Stimulated activated CD4-positive, alpha-beta T cell treated with anti-CD3 and anti-CD28 coated beads, Interleukin-15, amount 100 ng/mL, for 24 hours (primary cell): ENCODE measurements around the gene CCDC134.

ENCODE experiments used
- DNase-seq: peaks from one replicate; pipeline ENCODE4 v3.0.0-alpha.2; 2020

CCDC134 gene

GRCh38 chr22:41800348-41801146 is at the start of gene CCDC134:
Gene CCDC134, plus strand, starts transcription at chr22:41800679. Its CDS starts 8,212 bp downstream, at chr22:41808891.
- DNase-seq: peak; percentile 96

DNA sequence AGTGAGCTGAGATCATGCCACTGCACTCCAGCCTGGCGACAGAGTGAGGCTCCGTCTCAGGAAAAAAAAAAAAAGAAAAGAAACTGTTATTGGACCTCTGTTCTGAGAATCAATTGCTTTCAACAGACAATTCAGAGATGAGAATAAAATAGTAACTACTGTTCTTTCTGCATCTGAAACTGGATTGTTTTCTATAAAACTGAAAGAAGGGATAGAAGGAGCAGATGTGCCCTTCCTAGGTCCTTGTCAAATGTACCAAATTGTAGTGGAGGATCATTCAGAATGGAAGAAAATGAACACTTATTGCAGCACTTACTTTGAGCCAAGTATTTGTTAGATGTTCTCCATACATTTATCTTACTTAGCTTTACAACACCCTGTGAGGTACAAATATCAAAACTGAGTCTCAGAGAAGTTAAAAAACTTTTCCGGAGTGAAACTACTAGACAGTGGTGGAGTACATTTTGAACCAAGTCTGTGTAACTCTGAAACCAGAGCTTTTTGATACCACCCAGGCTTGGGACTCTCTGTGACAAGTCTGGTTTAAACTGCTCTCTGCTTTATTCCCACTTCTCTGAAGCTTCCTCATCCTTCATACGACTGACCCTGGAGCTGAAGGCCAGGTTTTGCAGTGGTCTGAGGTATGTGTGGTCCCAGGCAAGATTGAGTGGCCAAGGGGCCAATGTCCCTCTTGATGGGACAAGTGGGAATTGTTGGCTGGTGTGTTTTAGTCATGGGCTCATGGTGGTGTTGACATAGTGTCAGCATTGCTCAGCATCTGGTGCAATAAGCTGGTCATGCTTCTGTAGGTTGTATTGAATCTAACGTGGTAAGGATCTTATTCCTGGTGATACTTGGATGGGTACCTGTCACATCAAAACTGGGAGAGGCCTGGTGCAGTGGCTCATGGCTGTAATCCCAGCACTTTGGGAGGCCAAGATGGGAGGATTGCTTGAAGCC is 48.2 kb upstream of the CCDC134 start:
- DNase-seq: no peak

DNA sequence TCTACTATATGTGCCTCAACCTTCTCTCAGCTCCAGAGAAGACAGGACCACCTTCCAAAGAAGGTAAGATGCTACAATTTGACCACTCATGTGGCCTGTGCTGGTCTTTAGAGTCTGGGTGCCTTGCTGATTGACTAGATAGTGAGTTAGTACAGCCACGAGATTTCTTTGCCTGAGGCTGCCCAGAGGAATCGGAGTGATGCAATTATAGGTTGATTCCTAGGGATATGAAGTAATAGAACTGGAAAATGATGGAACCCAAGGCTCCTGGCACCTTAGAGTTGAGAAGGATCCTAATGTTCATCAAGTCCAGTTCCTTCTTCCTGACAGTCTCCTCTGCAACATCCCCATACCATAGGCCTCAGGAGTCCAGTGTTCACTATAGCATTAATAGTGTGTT is 46.5 kb upstream of the CCDC134 start:
- no peak for DNase-seq

DNA sequence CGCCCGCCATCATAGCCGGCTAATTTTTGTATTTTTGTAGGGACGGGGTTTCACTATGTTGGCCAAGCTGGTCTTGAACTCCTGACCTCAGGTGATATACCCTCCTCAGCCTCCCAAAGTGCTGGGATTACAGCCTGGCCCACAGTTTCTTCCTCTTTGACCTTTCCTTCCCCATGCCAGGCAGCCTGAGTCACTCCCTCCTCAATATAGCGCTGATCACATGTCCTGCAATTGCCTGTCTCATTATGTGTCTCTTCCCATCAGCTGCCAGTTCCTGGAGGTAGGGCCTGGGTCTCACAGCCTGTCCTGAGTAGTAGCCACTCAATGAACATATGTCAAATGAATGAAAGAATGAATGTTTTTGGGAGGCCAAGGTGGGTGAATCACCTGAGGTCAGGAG is 43.0 kb upstream of the CCDC134 start:
- no peak for DNase-seq

GRCh38 chr22:41758231-41758630 is 42.2 kb upstream of the CCDC134 start:
- DNase-seq: no peak

GRCh38 chr22:41762980-41763779 is 37.3 kb upstream of the CCDC134 start:
- DNase-seq: peak; percentile 52

- DNase-seq: no peak
These were observed 34.0 kb upstream of the CCDC134 start for GRCh38 chr22:41766476-41766875.

- DNase-seq: no peak
These were observed 32.0 kb upstream of the CCDC134 start for GRCh38 chr22:41768430-41768829.

DNA sequence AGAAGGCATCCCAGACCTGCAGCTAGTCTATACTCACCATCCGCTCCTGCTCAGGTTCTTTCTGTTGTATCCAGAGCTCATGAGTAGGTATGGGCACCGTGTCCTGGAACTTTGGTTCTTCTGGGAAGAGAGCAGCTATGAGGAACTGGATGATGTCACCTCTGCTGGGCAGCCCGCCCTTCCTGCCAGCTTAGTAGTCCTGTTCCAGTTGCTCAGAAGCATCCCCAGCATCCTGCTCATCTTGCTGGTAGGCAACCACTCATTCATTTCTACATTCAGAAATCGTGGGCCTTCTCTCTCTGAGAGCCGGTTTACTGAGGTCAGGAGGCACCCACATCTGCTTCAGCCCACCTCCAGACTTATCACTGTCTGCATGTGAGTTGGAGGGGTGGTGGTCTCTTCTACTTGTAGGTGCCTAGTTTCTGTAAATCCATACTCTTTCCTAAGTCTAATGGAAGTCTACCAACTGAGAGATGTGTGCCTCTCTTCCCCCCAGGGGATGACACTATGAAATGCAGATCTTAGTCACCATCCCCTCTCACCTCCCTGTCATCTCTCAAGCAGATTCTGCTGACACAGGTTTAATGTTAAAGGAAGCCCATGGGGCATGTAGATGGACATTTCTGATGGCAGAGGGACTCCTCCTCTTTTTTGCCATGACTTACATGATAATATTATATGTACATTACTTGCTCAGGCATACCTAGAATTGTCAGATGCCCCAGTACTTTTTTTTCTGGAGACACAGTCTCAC is 29.6 kb upstream of the CCDC134 start:
- DNase-seq: no peak

DNA sequence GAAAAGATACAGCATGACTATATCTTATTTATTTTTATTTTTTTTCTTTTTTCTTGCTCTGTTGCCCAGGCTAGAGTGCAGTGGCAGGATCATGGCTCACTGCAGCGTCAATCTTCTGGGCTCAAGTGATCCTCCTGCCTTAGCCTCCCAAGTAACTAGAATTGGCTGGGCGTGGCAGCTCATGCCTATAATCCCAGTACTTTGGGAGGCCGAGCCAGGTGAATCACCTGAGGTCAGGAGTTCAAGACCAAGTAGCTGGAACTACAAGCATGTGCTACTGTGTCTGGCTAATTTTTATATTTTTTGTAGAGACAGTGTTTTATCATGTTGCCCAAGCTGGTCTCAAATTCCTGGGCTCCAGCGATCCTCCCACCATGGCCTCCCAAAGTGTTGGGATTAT is 28.3 kb upstream of the CCDC134 start:
- no peak for DNase-seq

- no peak for DNase-seq
These were observed 27.8 kb upstream of the CCDC134 start for GRCh38 chr22:41772645-41773044.

GRCh38 chr22:41775338-41775737 is 25.1 kb upstream of the CCDC134 start:
- DNase-seq: no peak

DNA sequence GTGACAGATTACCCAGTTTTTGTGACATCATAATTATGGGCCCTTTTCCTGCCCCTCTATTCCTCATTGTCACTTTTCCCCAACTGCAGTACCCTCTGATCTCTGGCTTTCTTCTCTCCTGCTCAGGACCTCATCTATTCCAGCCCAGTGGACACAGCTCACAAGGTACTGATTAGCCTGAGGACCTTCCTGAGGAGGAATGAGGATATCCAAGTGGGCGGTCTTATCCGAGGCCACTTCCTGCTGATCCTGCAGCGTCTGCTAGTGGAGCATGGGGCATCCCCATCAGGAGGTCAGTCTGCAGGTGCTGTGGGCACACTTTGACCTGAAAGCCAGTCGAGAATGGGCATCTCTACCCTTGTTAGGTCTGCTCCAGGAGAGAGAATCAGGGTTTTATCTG is 24.5 kb upstream of the CCDC134 start:
- no peak for DNase-seq

DNA sequence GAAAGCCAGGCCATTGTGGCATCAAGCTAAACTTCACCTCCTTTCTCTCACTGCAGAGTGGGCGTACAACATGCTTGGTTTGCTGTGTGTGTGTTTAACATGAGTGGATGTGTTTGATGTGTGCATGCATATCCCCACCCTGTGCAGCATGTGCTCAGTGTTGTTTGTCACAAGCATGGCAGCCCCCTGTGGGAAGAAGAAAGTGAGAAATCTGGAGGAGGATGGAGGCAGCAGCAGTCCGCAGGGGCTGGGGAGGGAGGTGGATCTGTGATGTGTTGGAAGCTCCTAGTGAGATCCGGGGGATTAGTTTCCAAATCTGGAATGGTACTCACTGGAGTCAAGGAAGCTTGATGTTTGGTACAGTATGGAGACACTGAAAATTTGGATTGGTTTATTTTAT is 24.1 kb upstream of the CCDC134 start:
- DNase-seq: no peak

DNA sequence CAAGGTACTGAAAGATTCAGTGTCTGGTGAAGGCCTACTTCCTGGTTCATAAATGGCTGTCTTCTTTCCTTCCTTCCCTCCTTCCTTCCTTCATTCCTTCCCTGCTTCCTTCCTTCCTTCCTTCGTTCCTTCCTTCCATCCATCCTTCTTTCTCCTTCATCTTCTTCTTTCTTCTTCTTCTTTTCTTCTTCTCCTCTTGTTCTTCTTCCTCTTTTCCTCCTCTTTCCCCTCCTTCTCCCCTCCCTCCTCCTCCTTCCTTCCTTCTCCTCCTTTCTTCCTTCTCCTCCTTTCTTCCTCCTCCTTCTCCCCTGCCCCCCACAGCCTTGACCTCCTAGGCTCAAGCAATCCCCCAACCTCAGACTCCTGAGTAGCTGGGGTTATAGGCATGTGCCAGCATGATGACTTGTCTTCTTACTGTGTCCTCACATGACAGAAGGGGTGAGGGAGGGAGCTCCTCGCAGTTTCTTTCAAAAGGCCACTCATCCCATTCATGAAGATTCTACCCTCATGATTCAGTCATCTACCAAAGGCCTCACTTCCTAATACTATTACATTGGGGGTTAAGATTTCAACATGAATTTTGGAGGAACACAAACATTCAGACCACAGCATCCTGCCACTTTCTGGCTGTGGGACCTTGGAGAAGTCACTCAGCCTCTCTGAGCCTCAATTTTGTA is 22.6 kb upstream of the CCDC134 start:
- no peak for DNase-seq

DNA sequence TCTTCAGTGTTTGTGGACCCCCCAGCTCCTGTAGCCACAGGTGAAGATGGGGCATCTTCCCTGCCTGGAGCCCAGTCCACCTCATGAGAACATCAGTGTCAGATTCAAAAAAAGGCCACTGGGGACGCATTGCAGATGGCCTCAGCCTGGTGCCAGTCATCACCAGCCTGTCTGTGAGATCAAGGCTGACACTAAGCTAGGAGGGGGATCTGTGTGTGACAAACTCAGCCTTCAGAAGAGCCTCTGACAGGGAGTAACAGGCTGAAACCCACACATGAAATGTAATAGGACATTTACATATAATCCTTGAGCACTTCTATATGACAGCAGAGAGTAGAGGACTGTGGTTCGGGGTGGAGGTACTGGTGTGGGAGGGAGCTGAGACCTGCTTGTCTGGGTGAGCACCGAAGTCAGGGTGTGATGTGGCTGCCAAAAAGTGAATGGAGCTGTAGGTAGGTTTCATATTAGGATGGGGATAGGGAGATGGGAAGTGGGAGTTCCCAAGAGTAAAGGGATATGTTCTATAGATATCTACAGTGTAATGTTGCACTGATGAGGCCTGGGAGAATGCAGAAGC is 20.5 kb upstream of the CCDC134 start:
- DNase-seq: no peak

GRCh38 chr22:41780746-41781505 is 19.6 kb upstream of the CCDC134 start:
- peak; percentile 92 for DNase-seq

DNA sequence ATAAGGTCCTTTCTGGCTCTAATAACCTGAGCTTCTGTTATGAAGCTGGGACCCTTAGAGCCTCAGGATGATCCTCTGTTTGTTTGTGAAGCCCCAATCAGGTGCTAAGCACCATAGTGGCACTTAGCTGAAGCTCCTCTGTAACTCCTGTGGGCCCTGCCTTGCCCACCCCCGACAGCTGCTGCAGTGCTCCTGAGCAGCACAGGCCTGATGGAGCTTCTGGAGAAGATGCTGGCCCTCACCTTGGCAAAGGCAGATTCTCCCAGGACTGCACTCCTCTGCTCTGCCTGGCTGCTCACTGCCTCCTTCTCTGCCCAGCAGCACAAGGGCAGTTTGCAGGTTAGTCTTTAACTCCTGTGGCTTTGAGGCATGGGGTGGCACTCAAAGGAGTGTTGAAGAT is 19.0 kb upstream of the CCDC134 start:
- DNase-seq: no peak

- peak; percentile 40 for DNase-seq
These were observed 18.2 kb upstream of the CCDC134 start for GRCh38 chr22:41782316-41782715.

- DNase-seq: no peak
These were observed 17.7 kb upstream of the CCDC134 start for GRCh38 chr22:41782751-41783150.

DNA sequence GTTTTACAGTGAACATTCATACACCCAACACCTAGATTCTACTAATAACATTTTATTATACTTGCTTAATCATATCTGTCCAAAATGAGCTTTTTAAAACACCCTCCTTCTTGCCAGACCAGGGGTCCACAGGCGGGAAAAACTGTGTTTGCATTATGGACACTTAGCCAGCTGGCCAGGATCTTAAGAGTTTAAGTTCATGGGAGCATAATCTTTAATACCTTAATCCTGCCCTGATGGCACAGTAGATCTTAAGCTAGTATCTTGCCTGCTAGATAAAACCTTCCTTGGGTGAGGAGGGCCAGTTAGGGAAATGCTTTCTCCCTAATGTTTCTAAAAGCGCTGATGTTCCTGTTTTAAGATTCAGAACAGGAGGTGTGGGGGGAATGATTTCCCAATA is 13.1 kb upstream of the CCDC134 start:
- DNase-seq: no peak
